GM10266 (cell line): ENCODE results near the gene ATP6V0B.

Source experiments
- DNase-seq: peaks from one replicate; pipeline ENCODE4 v3.0.0; 2012; ENCODE audit errors: extremely low spot score
- TF ChIP-seq, protein P1 (sequence below): IDR thresholded peaks from 2 replicates; pipeline ENCODE4 v1.5.1; 2012; ENCODE audit warnings: mild to moderate bottlenecking, low read depth; ENCODE audit not compliant: control insufficient read depth, insufficient read depth; ENCODE audit errors: missing control alignments

ATP6V0B gene

DNA sequence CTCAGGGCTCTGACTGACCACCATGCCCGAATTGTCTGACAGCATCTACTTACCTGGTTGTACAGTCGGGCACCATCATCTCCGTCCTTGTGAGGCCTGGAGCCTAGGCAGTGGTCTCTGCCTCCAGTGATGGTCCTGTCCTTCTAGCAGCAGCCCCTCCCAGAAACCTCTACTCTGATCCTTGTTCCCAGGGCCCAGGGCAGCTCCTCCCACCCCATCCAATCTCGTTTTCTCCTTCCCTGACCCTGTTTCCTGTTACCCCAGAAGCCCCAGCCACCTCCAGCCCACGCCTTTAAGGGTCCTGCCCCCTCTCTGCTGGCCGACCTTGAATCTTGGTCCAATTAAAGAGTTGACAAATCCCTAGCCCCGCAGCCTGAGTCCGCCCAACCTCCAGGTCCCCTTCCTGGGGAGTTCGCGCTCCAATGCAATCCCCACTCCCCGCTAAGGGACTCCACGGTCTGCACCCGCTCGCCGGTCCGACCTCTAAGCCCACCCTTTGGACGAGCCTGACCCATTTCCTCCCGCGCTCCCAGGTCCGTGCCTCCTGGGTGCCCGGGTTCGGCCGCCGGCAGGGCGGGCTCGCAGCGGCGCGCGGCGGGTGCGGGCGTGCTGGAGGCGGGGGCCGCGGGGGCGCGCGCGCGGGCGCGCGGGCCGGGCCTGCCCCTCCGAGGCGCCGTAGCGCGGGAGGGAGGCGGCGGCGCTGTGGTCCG lies 3.9 kb downstream of the ATP6V0B start, which contains the start of gene B4GALT2:
Gene B4GALT2, plus strand, starts transcription at position 660 of the 710 bp plus-strand sequence. CDS start 1,951 bp downstream, outside the sequence.
- TF ChIP-seq, protein P1, sequence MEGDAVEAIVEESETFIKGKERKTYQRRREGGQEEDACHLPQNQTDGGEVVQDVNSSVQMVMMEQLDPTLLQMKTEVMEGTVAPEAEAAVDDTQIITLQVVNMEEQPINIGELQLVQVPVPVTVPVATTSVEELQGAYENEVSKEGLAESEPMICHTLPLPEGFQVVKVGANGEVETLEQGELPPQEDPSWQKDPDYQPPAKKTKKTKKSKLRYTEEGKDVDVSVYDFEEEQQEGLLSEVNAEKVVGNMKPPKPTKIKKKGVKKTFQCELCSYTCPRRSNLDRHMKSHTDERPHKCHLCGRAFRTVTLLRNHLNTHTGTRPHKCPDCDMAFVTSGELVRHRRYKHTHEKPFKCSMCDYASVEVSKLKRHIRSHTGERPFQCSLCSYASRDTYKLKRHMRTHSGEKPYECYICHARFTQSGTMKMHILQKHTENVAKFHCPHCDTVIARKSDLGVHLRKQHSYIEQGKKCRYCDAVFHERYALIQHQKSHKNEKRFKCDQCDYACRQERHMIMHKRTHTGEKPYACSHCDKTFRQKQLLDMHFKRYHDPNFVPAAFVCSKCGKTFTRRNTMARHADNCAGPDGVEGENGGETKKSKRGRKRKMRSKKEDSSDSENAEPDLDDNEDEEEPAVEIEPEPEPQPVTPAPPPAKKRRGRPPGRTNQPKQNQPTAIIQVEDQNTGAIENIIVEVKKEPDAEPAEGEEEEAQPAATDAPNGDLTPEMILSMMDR = no peak
- peak; percentile 91 for DNase-seq

- no peak for DNase-seq
- TF ChIP-seq, protein P1 = no peak
Observed at GRCh38 chr1:43979261-43979527, 4.4 kb downstream of the ATP6V0B start.

DNA sequence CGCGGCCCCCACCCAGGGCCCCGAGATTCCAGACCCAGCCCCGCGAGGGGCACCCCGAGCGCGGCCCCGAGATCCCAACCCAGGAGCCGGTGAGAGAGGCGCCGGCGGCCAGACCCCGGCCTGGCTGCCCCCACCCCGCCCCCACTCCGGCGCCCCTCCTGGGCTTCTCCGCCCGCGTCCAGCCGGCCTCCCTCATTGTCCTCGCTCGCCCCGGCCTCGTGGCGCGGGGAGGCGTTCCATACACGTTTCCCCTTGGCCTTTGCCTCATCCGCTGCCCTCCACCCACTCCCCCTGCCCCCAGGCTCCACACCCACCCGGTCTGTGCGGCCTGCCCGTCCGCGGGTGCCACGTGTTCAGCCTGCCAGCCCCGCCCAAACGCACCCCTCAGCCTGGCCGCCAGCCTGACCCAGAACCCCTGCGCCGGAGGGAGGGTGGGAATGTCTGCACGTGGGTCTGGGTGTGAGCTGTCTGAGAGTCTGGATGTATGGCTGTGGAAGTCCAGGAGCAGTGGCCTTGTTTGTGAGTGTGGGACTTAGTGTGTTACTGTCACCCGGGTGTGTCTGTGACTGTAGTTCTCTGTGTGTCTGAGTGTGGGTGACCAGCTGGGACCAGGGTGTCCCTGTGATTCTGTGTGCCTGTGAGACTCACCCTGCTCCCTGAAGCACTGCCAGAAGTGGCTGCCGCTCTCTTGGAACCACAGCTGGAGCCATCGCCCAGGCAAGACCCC lies 4.9 kb downstream of the ATP6V0B start:
- TF ChIP-seq, protein P1 = no peak
- DNase-seq = peak; percentile 74

DNA sequence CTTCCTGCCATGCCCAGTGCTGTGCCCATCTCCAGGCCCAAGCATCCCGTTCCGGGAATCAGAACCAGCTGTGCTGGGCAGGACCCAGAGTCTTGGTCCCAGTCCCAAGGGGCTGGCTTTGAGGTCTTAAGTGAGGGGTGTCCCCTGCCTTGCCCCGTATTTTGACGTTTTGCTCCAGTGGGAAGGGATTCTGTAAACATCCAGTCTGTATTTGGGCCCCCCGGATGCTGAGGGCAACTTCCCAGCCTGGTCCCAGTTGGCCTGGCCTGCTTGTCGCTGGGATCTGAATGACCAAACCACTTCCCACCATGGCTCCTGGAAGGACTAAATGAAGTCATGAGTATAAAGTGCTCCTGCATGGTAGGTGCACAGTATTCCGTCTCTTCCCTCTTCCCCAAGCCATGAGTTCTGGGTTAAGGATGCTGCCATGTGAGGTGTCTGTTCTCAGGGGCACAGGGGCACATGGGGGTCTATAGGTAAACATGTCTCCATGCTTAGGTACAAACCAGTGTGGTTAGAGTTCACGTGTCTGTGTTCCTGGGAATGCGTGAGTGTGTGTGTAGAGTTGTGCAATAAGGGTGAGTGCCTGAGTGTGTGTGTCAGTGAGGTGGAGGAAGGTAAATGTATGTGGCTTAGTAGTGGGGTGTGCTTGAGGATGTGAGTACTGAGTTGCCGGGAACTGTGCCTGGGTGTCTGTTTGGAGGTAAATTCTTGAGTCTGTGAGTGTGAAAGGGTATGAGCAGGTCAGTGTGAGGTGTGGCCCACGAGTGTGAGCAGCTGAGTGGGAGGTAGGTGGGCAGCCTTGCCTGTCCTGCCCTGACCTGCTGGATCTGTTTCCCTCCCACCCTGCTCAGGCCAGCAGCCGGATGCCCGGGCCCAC lies 5.7 kb downstream of the ATP6V0B start:
- TF ChIP-seq, protein P1 = no peak
- no peak for DNase-seq

DNA sequence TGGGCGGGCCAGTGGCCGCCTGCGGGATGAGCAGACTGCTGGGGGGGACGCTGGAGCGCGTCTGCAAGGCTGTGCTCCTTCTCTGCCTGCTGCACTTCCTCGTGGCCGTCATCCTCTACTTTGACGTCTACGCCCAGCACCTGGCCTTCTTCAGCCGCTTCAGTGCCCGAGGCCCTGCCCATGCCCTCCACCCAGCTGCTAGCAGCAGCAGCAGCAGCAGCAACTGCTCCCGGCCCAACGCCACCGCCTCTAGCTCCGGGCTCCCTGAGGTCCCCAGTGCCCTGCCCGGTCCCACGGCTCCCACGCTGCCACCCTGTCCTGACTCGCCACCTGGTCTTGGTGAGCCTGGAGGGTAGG lies 6.4 kb downstream of the ATP6V0B start:
- DNase-seq = no peak
- TF ChIP-seq, protein P1 = no peak

GRCh38 chr1:43981636-43982035 lies 6.9 kb downstream of the ATP6V0B start:
- TF ChIP-seq, protein P1 = no peak
- no peak for DNase-seq

- TF ChIP-seq, protein P1 = no peak
Observed at GRCh38 chr1:43982241-43982640, 7.5 kb downstream of the ATP6V0B start.

More at GRCh38 chr1:43982241-43982640, 7.5 kb downstream of the ATP6V0B start:
- DNase-seq = no peak
